ENCODE data around the gene ACLY. TPM values are rescaled to one million over a fixed set of nuclear protein-coding genes. Genes with fewer than 3 reads are reported as not detected.

ACLY gene
- total and polyA plus RNA-seq, 2 of the 13 experiments (the other 11 are each of a cell fraction or from before 2014, with no cell fraction given): 111 to 218 TPM

GRCh38 chr17:41919165-41919817 lies 540 bp upstream of the ACLY start (continued):
- TF ChIP-seq MED13 (CRISPR knock-in tag; IDR thresholded peaks at IDR 0.05): 0 out of 2 replicates have a peak, but pooled peaks have one; percentile 78
- TF ChIP-seq FOSL1 (CRISPR knock-in tag; IDR thresholded peaks at IDR 0.05; ENCODE audit: borderline replicate concordance): no peak
- TF ChIP-seq ZNF235 (CRISPR knock-in tag; IDR thresholded peaks at IDR 0.05; ENCODE audit: borderline replicate concordance): no peak
- TF ChIP-seq ZNF484 (CRISPR knock-in tag; IDR thresholded peaks at IDR 0.05; ENCODE audit: borderline replicate concordance, low read depth): no peak
- TF ChIP-seq SP140L (CRISPR knock-in tag; IDR thresholded peaks at IDR 0.05; ENCODE audit: borderline replicate concordance): no peak; the same call in 1 of the 2 replicates
- TF ChIP-seq E2F5 (CRISPR knock-in tag; conservative IDR thresholded peaks at IDR 0.05): no peak
- TF ChIP-seq ZMYM2 (CRISPR knock-in tag; IDR thresholded peaks at IDR 0.05): 0 out of 2 replicates have a peak, but pooled peaks have one; percentile 51
- TF ChIP-seq ZNF652 (CRISPR knock-in tag; IDR thresholded peaks at IDR 0.05; ENCODE audit: borderline replicate concordance, low read depth): no peak
- peak; percentile 8; the same call in 1 of the 2 replicates for TF ChIP-seq GMEB1 (CRISPR knock-in tag; IDR thresholded peaks at IDR 0.05; ENCODE audit: borderline replicate concordance)
- 0 out of 2 replicates have a peak, but pooled peaks have one; percentile 16 for TF ChIP-seq ZNF34 (CRISPR knock-in tag; IDR thresholded peaks at IDR 0.05; ENCODE audit: borderline replicate concordance)
- no peak for TF ChIP-seq ZNF10 (CRISPR knock-in tag; IDR thresholded peaks at IDR 0.05; ENCODE audit: borderline replicate concordance, low read depth)
- TF ChIP-seq ZNF256 (CRISPR knock-in tag; conservative IDR thresholded peaks at IDR 0.05): no peak
- TF ChIP-seq RAD21 (CRISPR knock-in tag; IDR thresholded peaks at IDR 0.05): no peak
- peak; percentile 76 for TF ChIP-seq SPEN (CRISPR knock-in tag; IDR thresholded peaks at IDR 0.05; ENCODE audit: low read depth)
- TF ChIP-seq CHD2 (IDR thresholded peaks at IDR 0.05; ENCODE audit: low read depth, low read length): no peak
- peak; percentile 71; the same call in 1 of the 2 replicates for TF ChIP-seq PATZ1 (CRISPR knock-in tag; IDR thresholded peaks at IDR 0.05)
- peak; percentile 52 for TF ChIP-seq TAF1 (CRISPR knock-in tag; IDR thresholded peaks at IDR 0.05)
- TF ChIP-seq ATF7-NPFF (CRISPR knock-in tag; IDR thresholded peaks at IDR 0.05; ENCODE audit: low read depth): no peak
- TF ChIP-seq ASH2L (IDR thresholded peaks at IDR 0.05; ENCODE audit: insufficient read length, low read depth, low read length): no peak
- TF ChIP-seq HNRNPK (IDR thresholded peaks at IDR 0.05; ENCODE audit: low read depth, low read length, poor library complexity, severe bottlenecking): no peak
- no peak for TF ChIP-seq TCF7L2 (IDR thresholded peaks at IDR 0.05; ENCODE audit: low read depth, low read length)

All from HepG2 (cell line).